NCI-H1417 (cell line): Measurements from ENCODE around the gene TOR3A.
"Not testable (repeated sequence)": the region's sequence is repeated elsewhere in the genome, so short reads cannot be mapped to it uniquely, and the experiment has no call there.

Experiments used
- DNase-seq, 3 experiments: peaks; one replicate each; lab custom pipeline; 2025; lab: John Stamatoyannopoulos, UW

Gene TOR3A

GRCh38 chr1:179081687-179082332, at the start of gene TOR3A:
Gene TOR3A, plus strand, starts transcription at chr1:179082070. Its CDS starts 59 bp downstream, at chr1:179082129.
- DNase-seq, result peak; percentile 87 to 96 (median 87)

GRCh38 chr1:179034720-179035119, 47.1 kb upstream of the TOR3A start:
- no peak for DNase-seq

- DNase-seq, result no peak
These were observed 44.9 kb upstream of the TOR3A start for GRCh38 chr1:179036844-179037465.

GRCh38 chr1:179038528-179039281, 43.2 kb upstream of the TOR3A start:
- DNase-seq, result peak in 1 of 3 experiments; percentile 56

GRCh38 chr1:179039502-179040174, 42.2 kb upstream of the TOR3A start:
- not testable (repeated sequence) for DNase-seq

GRCh38 chr1:179040175-179040551, 41.7 kb upstream of the TOR3A start:
- peak in 1 of 3 experiments; percentile 29 for DNase-seq

GRCh38 chr1:179042087-179042486, 39.8 kb upstream of the TOR3A start:
- no peak for DNase-seq

GRCh38 chr1:179042700-179043099, 39.2 kb upstream of the TOR3A start:
- no peak for DNase-seq

GRCh38 chr1:179043266-179043665, 38.6 kb upstream of the TOR3A start:
- no peak for DNase-seq

GRCh38 chr1:179043907-179044306, 38.0 kb upstream of the TOR3A start:
- DNase-seq, result no peak

GRCh38 chr1:179046808-179047635, 34.8 kb upstream of the TOR3A start:
- peak in 1 of 3 experiments; percentile 50 for DNase-seq

- DNase-seq, result peak; percentile 35 to 98 (median 78)
These were observed 34.3 kb upstream of the TOR3A start for GRCh38 chr1:179047636-179047997.

GRCh38 chr1:179048339-179049124, 33.3 kb upstream of the TOR3A start:
- peak in 1 of 3 experiments; percentile 70 for DNase-seq

- no peak for DNase-seq
These were observed 29.1 kb upstream of the TOR3A start for GRCh38 chr1:179052776-179053175.

- no peak for DNase-seq
These were observed 28.4 kb upstream of the TOR3A start for GRCh38 chr1:179053486-179053885.

- no peak for DNase-seq
These were observed 25.9 kb upstream of the TOR3A start for GRCh38 chr1:179055937-179056336.

- DNase-seq, result no peak
These were observed 23.1 kb upstream of the TOR3A start for GRCh38 chr1:179058487-179059483.

- DNase-seq, result no peak
These were observed 20.2 kb upstream of the TOR3A start for GRCh38 chr1:179061360-179062282.
